ENCODE results near the gene SYTL2. TPM values are rescaled to one million over a fixed set of nuclear protein-coding genes. Genes with fewer than 3 reads are reported as not detected.
A peak's percentile ranks its signal among the peaks of the same experiment; 100 is the strongest.

The SYTL2 gene
- total and polyA plus RNA-seq, 2 donors (not counting 1 experiment from before 2014, with no cell fraction given), result 165 to 387 TPM

DNA sequence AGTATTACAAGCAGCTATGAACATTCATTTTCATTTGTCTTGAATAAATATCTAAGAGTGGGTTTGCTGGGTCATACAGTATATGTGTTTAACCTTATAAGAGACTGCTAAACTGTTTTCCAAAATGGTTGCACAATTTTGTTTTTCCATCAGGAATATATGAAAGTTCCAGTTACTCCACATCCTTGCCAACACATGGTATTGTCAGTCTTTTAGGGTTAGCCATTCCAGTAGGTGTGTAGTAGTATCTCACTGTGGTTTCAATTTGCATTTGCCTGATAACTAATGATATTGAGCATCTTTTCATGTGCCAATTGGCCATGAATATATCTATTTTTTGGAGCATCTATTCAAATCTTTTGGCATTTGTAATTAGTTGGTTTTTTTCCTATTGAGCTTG lies 36.5 kb upstream of the SYTL2 start:
- TF ChIP-seq, protein P1, sequence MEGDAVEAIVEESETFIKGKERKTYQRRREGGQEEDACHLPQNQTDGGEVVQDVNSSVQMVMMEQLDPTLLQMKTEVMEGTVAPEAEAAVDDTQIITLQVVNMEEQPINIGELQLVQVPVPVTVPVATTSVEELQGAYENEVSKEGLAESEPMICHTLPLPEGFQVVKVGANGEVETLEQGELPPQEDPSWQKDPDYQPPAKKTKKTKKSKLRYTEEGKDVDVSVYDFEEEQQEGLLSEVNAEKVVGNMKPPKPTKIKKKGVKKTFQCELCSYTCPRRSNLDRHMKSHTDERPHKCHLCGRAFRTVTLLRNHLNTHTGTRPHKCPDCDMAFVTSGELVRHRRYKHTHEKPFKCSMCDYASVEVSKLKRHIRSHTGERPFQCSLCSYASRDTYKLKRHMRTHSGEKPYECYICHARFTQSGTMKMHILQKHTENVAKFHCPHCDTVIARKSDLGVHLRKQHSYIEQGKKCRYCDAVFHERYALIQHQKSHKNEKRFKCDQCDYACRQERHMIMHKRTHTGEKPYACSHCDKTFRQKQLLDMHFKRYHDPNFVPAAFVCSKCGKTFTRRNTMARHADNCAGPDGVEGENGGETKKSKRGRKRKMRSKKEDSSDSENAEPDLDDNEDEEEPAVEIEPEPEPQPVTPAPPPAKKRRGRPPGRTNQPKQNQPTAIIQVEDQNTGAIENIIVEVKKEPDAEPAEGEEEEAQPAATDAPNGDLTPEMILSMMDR (conservative IDR thresholded peaks at IDR 0.05 in 1 of 2, IDR thresholded peaks at IDR 0.05 in 1 of 2; ENCODE audit: low read depth in 1 of 2, low read length in 2 of 2), result no peak
- no peak for TF ChIP-seq EZH2 (IDR thresholded peaks at IDR 0.05; ENCODE audit: low read length, missing control alignments)
- no peak overlapping the region for H3K4me3 ChIP-seq (replicated peaks in 1 of 4; ENCODE audit: control extremely low read depth in 1 of 4, insufficient read depth in 1 of 4, low read depth in 3 of 4, low read length in 4 of 4)
- H4K20me1 ChIP-seq (ENCODE audit: control insufficient read depth, extremely low read depth, insufficient read depth, low read length), result no peaks in the 10 kb centered on the region

GRCh38 chr11:85845124-85845631 lies 34.2 kb upstream of the SYTL2 start:
- DNase-seq (ENCODE audit: low read depth in 2 of 2), result peak in 1 of 2 donors; percentile 50
- H3K4me2 ChIP-seq (ENCODE audit: extremely low read depth, insufficient read depth, low read length), result no peak overlapping the region

More for the DNA sequence above, 36.5 kb upstream of the SYTL2 start:
- no peaks in the 10 kb centered on the region for H3K79me2 ChIP-seq (ENCODE audit: control insufficient read depth, insufficient read depth, low read length)
- DNase-seq (ENCODE audit: low read depth in 2 of 2), result no peak
- H3K9me3 ChIP-seq (ENCODE audit: control insufficient read depth, insufficient read depth, low read depth, low read length), result no peaks in the 10 kb centered on the region
- no peak overlapping the region for H3K27ac ChIP-seq (ENCODE audit: insufficient read depth, low read length)
- H2AFZ ChIP-seq (ENCODE audit: low read length), result no peak overlapping the region
- no peak overlapping the region for H3K9ac ChIP-seq (ENCODE audit: insufficient read depth, low read length)
- H3K36me3 ChIP-seq (ENCODE audit: control insufficient read depth, insufficient read depth, low read length), result no peaks in the 10 kb centered on the region
- H3K4me1 ChIP-seq (ENCODE audit: control insufficient read depth, extremely low read depth, insufficient read depth, low read length), result peaks cover 6% of the 10 kb centered on the region
- no peak overlapping the region for H3K4me2 ChIP-seq (ENCODE audit: extremely low read depth, insufficient read depth, low read length)
- no peaks in the 10 kb centered on the region for H3K27me3 ChIP-seq (ENCODE audit: control insufficient read depth, insufficient read depth, low read length)

DNA sequence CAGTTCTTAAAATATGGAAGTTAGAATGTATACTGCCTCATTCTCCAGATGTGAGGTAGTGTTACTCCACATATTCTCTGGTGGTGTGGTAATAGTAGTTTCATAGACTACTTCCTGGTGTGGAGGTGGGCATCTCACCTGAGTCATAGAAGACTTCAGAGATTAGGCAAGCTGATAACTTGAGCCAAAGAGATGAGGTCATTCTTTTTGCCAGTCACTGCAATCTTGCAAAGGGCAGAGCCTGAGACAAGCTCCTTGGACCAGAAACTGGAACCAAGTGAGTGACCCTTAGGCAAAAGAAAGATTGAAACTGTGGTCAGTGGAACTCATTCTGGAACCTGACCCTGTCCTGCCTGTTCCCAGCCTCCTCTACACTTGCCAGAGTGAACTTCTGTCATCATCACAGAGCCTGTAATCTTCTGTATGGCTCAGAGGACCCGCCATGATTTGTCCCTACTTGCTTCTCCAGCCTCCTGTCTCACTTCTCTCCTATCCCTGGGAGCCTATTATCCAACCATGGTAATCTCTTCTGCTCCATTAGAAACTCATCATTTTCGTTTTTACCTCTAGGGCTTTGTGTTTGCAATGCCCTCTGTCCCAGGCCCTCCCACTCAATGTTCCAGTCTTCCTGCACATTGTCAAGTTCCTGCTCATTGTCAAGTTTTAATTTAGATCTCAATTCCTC lies 33.6 kb upstream of the SYTL2 start:
- peaks cover 6% of the 10 kb centered on the region for H3K4me1 ChIP-seq (ENCODE audit: control insufficient read depth, extremely low read depth, insufficient read depth, low read length)
- no peaks in the 10 kb centered on the region for H3K27me3 ChIP-seq (ENCODE audit: control insufficient read depth, insufficient read depth, low read length)
- no peak overlapping the region for H3K27ac ChIP-seq (ENCODE audit: insufficient read depth, low read length)
- no peaks in the 10 kb centered on the region for H3K36me3 ChIP-seq (ENCODE audit: control insufficient read depth, insufficient read depth, low read length)
- H4K20me1 ChIP-seq (ENCODE audit: control insufficient read depth, extremely low read depth, insufficient read depth, low read length), result no peaks in the 10 kb centered on the region
- no peak overlapping the region for H3K4me2 ChIP-seq (ENCODE audit: extremely low read depth, insufficient read depth, low read length)
- TF ChIP-seq, protein P1 (conservative IDR thresholded peaks at IDR 0.05 in 1 of 2, IDR thresholded peaks at IDR 0.05 in 1 of 2; ENCODE audit: low read depth in 1 of 2, low read length in 2 of 2), result no peak
- no peak for TF ChIP-seq EZH2 (IDR thresholded peaks at IDR 0.05; ENCODE audit: low read length, missing control alignments)
- no peak overlapping the region for H3K4me3 ChIP-seq (replicated peaks in 1 of 4; ENCODE audit: control extremely low read depth in 1 of 4, insufficient read depth in 1 of 4, low read depth in 3 of 4, low read length in 4 of 4)
- no peaks in the 10 kb centered on the region for H3K9me3 ChIP-seq (ENCODE audit: control insufficient read depth, insufficient read depth, low read depth, low read length)
- DNase-seq (ENCODE audit: low read depth in 2 of 2), result peak in 1 of 2 donors; percentile 80
- H3K79me2 ChIP-seq (ENCODE audit: control insufficient read depth, insufficient read depth, low read length), result no peaks in the 10 kb centered on the region
- no peak overlapping the region for H3K9ac ChIP-seq (ENCODE audit: insufficient read depth, low read length)
- H2AFZ ChIP-seq (ENCODE audit: low read length), result no peak overlapping the region

More at GRCh38 chr11:85845124-85845631, 34.2 kb upstream of the SYTL2 start:
- Histone ChIP-seq H3K27ac (ENCODE audit: insufficient read depth, low read length) (no peak overlapping the region), H3K36me3 (ENCODE audit: control insufficient read depth, insufficient read depth, low read length) (no peaks in the 10 kb centered on the region), H2AFZ (ENCODE audit: low read length) (no peak overlapping the region), H3K27me3 (ENCODE audit: control insufficient read depth, insufficient read depth, low read length) (no peaks in the 10 kb centered on the region), H4K20me1 (ENCODE audit: control insufficient read depth, extremely low read depth, insufficient read depth, low read length) (no peaks in the 10 kb centered on the region), H3K4me3 (replicated peaks in 1 of 4; ENCODE audit: control extremely low read depth in 1 of 4, insufficient read depth in 1 of 4, low read depth in 3 of 4, low read length in 4 of 4) (no peak overlapping the region), H3K4me1 (ENCODE audit: control insufficient read depth, extremely low read depth, insufficient read depth, low read length) (peaks cover 6% of the 10 kb centered on the region), H3K79me2 (ENCODE audit: control insufficient read depth, insufficient read depth, low read length) (no peaks in the 10 kb centered on the region), H3K9ac (ENCODE audit: insufficient read depth, low read length) (no peak overlapping the region), H3K9me3 (ENCODE audit: control insufficient read depth, insufficient read depth, low read depth, low read length) (no peaks in the 10 kb centered on the region)
- TF ChIP-seq, protein P1 (conservative IDR thresholded peaks at IDR 0.05 in 1 of 2, IDR thresholded peaks at IDR 0.05 in 1 of 2; ENCODE audit: low read depth in 1 of 2, low read length in 2 of 2), result no peak
- TF ChIP-seq EZH2 (IDR thresholded peaks at IDR 0.05; ENCODE audit: low read length, missing control alignments), result no peak
